ENCODE measurements around the gene PTPRM.

The PTPRM gene

DNA sequence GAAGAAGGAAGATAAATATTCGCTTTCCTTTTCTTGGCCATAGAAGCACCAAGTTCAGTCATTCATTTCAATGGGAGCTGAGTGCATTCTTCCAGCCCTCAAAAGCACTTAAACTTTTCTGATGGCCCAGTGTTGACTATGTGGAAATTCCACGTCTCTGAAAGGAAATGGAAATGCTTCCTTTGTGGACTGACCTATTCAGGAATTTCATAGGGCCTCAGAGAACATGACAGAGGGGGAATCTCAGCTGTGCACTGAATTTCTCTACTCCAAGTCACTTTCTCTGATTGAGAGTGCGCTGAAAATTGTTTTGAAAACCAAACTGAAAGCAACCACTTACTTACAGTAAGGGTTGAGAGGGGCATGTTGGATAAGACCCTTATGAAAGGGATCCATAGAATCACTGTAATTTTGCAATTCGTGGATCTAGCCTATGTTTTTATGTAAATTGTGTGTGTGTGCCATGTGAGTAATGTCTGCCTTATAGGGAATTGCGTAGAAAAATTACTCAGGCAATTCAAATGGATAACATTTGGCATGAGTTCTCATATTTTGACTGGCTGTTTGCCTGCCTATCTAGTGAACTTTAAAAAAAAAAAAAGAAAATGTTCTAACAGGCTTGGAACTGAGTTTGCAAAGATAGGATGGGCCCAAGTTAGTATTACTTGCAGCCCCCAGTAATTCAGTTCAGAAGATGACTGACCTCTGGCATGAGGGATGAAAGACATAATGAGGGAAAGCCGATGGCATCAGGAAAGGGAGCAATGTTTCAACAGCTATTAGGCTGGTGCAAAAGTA, 437.0 kb downstream of the PTPRM start:
- no peak overlapping the region for H3K4me2 ChIP-seq (ENCODE audit: low read depth, low read length, poor library complexity, severe bottlenecking)
- no peaks in the 10 kb centered on the region for H3F3A ChIP-seq (ENCODE audit: low read depth)
- H3K4me1 ChIP-seq (ENCODE audit: insufficient read depth, low read length, poor library complexity, severe bottlenecking) = no peaks in the 10 kb centered on the region
- H3K4me3 ChIP-seq (ENCODE audit: low read length, poor library complexity, severe bottlenecking) = no peak overlapping the region
- H2AFZ ChIP-seq (ENCODE audit: low read length) = no peak overlapping the region
- no peak overlapping the region for H3K9ac ChIP-seq (ENCODE audit: low read depth, low read length, poor library complexity, severe bottlenecking)
- TF ChIP-seq EZH2phosphoT487 (IDR thresholded peaks at IDR 0.05; ENCODE audit: borderline replicate concordance) (no peak), CTCF (conservative IDR thresholded peaks at IDR 0.05; ENCODE audit: low read length) (no peak)
- H3K36me3 ChIP-seq (ENCODE audit: insufficient read depth, low read length) = no peaks in the 10 kb centered on the region
- H3K9me3 ChIP-seq (ENCODE audit: insufficient read depth, low read depth, low read length) = no peaks in the 10 kb centered on the region
- no peaks in the 10 kb centered on the region for H3K27me3 ChIP-seq (ENCODE audit: insufficient read depth, low read length, poor library complexity, severe bottlenecking)
- no peaks in the 10 kb centered on the region for H4K20me1 ChIP-seq (ENCODE audit: insufficient read depth, low read length, poor library complexity, severe bottlenecking)
- no peaks in the 10 kb centered on the region for H3K79me2 ChIP-seq (ENCODE audit: insufficient read depth, low read length)
- H3K9me2 ChIP-seq (replicated peaks; ENCODE audit: low read depth, low read length) = no peaks in the 10 kb centered on the region

DNA sequence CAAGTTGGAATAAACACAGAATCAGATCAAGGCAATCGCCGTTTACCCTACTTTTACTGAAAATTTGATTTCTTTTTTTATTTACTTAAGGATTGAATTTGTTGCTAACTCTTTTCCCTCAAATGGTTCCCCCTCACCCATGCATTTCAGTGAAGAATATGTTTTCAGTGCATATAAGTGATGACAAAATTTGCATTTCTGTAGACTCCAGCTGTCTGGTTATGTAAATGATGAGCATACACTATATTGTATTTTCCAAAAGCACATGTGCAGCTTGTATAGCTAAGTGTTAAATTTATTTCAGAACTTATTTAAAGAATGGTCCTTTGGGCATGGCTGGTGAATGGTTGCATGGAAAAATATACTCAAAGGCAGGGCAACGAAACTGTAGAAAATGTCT, 437.7 kb downstream of the PTPRM start:
- Histone ChIP-seq H3K36me3 (ENCODE audit: insufficient read depth, low read length) (no peaks in the 10 kb centered on the region), H3K4me2 (ENCODE audit: low read depth, low read length, poor library complexity, severe bottlenecking) (no peak overlapping the region), H3K9ac (ENCODE audit: low read depth, low read length, poor library complexity, severe bottlenecking) (no peak overlapping the region), H3K4me1 (ENCODE audit: insufficient read depth, low read length, poor library complexity, severe bottlenecking) (no peaks in the 10 kb centered on the region), H4K20me1 (ENCODE audit: insufficient read depth, low read length, poor library complexity, severe bottlenecking) (no peaks in the 10 kb centered on the region), H2AFZ (ENCODE audit: low read length) (no peak overlapping the region), H3F3A (ENCODE audit: low read depth) (no peaks in the 10 kb centered on the region), H3K9me2 (replicated peaks; ENCODE audit: low read depth, low read length) (no peaks in the 10 kb centered on the region), H3K79me2 (ENCODE audit: insufficient read depth, low read length) (no peaks in the 10 kb centered on the region), H3K9me3 (ENCODE audit: insufficient read depth, low read depth, low read length) (no peaks in the 10 kb centered on the region), H3K4me3 (ENCODE audit: low read length, poor library complexity, severe bottlenecking) (no peak overlapping the region), H3K27me3 (ENCODE audit: insufficient read depth, low read length, poor library complexity, severe bottlenecking) (no peaks in the 10 kb centered on the region)
- TF ChIP-seq CTCF (conservative IDR thresholded peaks at IDR 0.05; ENCODE audit: low read length) = no peak
- TF ChIP-seq EZH2phosphoT487 (IDR thresholded peaks at IDR 0.05; ENCODE audit: borderline replicate concordance) = no peak

DNA sequence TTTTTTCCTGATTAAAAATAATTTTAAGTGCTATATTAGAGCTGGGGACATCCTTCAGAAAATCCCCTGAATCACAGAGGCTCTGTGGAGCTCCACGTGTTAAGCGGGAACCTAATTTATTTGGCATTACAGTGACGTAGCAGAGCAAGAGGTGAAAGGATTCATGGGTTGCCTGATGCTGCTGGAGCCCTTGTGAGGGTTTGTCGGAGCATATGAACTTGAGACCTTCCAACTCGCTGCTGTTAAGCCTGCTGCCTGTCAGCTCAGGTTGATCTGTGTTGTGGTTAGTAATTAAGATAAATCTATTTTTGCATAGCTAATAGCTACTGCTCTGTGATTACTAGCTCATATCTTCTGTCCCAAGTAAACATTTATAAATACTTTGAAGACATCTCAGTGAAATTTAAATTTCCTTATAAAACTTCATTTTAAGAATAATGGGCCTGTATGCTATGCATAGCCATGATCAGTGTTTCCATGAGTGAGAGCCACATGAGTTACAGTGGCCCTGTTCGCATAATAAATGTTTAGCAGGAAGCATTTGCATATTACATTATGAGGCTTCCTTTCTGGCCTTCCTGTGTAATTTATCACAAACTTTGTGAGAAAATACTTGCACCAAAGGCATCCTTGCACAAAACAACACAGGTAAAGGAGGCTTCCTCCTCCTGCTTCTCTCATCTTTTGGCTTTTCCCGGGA, 438.9 kb downstream of the PTPRM start:
- Histone ChIP-seq H3K36me3 (ENCODE audit: insufficient read depth, low read length) (no peaks in the 10 kb centered on the region), H3K4me2 (ENCODE audit: low read depth, low read length, poor library complexity, severe bottlenecking) (no peak overlapping the region), H3K9me2 (replicated peaks; ENCODE audit: low read depth, low read length) (no peaks in the 10 kb centered on the region), H4K20me1 (ENCODE audit: insufficient read depth, low read length, poor library complexity, severe bottlenecking) (no peaks in the 10 kb centered on the region), H3K4me3 (ENCODE audit: low read length, poor library complexity, severe bottlenecking) (no peak overlapping the region), H2AFZ (ENCODE audit: low read length) (no peak overlapping the region), H3K9me3 (ENCODE audit: insufficient read depth, low read depth, low read length) (0 out of 2 replicates have a peak, but pooled peaks cover 2% of the 10 kb centered on the region), H3K4me1 (ENCODE audit: insufficient read depth, low read length, poor library complexity, severe bottlenecking) (no peaks in the 10 kb centered on the region), H3K27me3 (ENCODE audit: insufficient read depth, low read length, poor library complexity, severe bottlenecking) (no peaks in the 10 kb centered on the region), H3F3A (ENCODE audit: low read depth) (no peaks in the 10 kb centered on the region), H3K9ac (ENCODE audit: low read depth, low read length, poor library complexity, severe bottlenecking) (no peak overlapping the region), H3K79me2 (ENCODE audit: insufficient read depth, low read length) (no peaks in the 10 kb centered on the region)
- TF ChIP-seq EZH2phosphoT487 (IDR thresholded peaks at IDR 0.05; ENCODE audit: borderline replicate concordance) = no peak
- TF ChIP-seq CTCF (conservative IDR thresholded peaks at IDR 0.05; ENCODE audit: low read length) = no peak

Data from Loucy (cell line).